ENCODE measurements around the gene EML5.
"Not testable (repeated sequence)": the region's sequence is repeated elsewhere in the genome, so short reads cannot be mapped to it uniquely, and the experiment has no call there.

The EML5 gene

GRCh38 chr14:88802596-88802995 lies 9.8 kb upstream of the EML5 start:
- DNase-seq (ENCODE audit: low read depth): no peak

GRCh38 chr14:88799522-88799921 lies 6.8 kb upstream of the EML5 start:
- no peak for DNase-seq (ENCODE audit: low read depth)

- DNase-seq (ENCODE audit: low read depth): no peak
Measured at GRCh38 chr14:88798156-88798555, 5.4 kb upstream of the EML5 start.

- no peak for DNase-seq (ENCODE audit: low read depth)
Measured at GRCh38 chr14:88793259-88793625, 489 bp upstream of the EML5 start.

GRCh38 chr14:88791629-88792472 lies 902 bp downstream of the EML5 start:
- no peak for DNase-seq (ENCODE audit: low read depth)

- no peak for DNase-seq (ENCODE audit: low read depth)
Measured at GRCh38 chr14:88791252-88791621, 1.5 kb downstream of the EML5 start.

GRCh38 chr14:88790501-88791251 lies 2.1 kb downstream of the EML5 start:
- no peak for DNase-seq (ENCODE audit: low read depth)

GRCh38 chr14:88789573-88789972 lies 3.2 kb downstream of the EML5 start:
- DNase-seq (ENCODE audit: low read depth): not testable (repeated sequence)

- no peak for DNase-seq (ENCODE audit: low read depth)
Measured at GRCh38 chr14:88786715-88787114, 6.0 kb downstream of the EML5 start.

GRCh38 chr14:88785911-88786310 lies 6.8 kb downstream of the EML5 start:
- no peak for DNase-seq (ENCODE audit: low read depth)

GRCh38 chr14:88775532-88775931 lies 17.2 kb downstream of the EML5 start:
- DNase-seq (ENCODE audit: low read depth): no peak

GRCh38 chr14:88770736-88771135 lies 22.0 kb downstream of the EML5 start:
- no peak for DNase-seq (ENCODE audit: low read depth)

GRCh38 chr14:88765130-88765529 lies 27.6 kb downstream of the EML5 start:
- no peak for DNase-seq (ENCODE audit: low read depth)

- no peak for DNase-seq (ENCODE audit: low read depth)
Measured at GRCh38 chr14:88753873-88754272, 38.9 kb downstream of the EML5 start.

- no peak for DNase-seq (ENCODE audit: low read depth)
Measured at GRCh38 chr14:88750945-88751344, 41.8 kb downstream of the EML5 start.

GRCh38 chr14:88750413-88750812 lies 42.3 kb downstream of the EML5 start:
- no peak for DNase-seq (ENCODE audit: low read depth)

GRCh38 chr14:88749139-88749538 lies 43.6 kb downstream of the EML5 start:
- no peak for DNase-seq (ENCODE audit: low read depth)

GRCh38 chr14:88748288-88748687 lies 44.5 kb downstream of the EML5 start:
- no peak for DNase-seq (ENCODE audit: low read depth)

GRCh38 chr14:88746052-88746451 lies 46.7 kb downstream of the EML5 start:
- no peak for DNase-seq (ENCODE audit: low read depth)

GRCh38 chr14:88737245-88737644 lies 55.5 kb downstream of the EML5 start:
- DNase-seq (ENCODE audit: low read depth): no peak

- no peak for DNase-seq (ENCODE audit: low read depth)
Measured at GRCh38 chr14:88733121-88733520, 59.6 kb downstream of the EML5 start.

GRCh38 chr14:88729159-88729558 lies 63.6 kb downstream of the EML5 start:
- DNase-seq (ENCODE audit: low read depth): no peak

- DNase-seq (ENCODE audit: low read depth): no peak
Measured at GRCh38 chr14:88727057-88727456, 65.7 kb downstream of the EML5 start.

GRCh38 chr14:88710709-88711108 lies 82.0 kb downstream of the EML5 start:
- no peak for DNase-seq (ENCODE audit: low read depth)
